Smooth muscle cell (in vitro differentiated cells): ENCODE measurements around the gene CPPED1. TPM values are rescaled to one million over a fixed set of nuclear protein-coding genes. Genes with fewer than 3 reads are reported as not detected.

Experiments used
- DNase-seq: peaks from one replicate; lab custom pipeline; 2025; ENCODE audit not compliant: unreplicated experiment; lab: John Stamatoyannopoulos, UW
- H2AFZ ChIP-seq: fragments of 200-600 bp; sonication (generic); 2 replicates; pipeline ENCODE4 v1.6.0; 2016; ENCODE audit warnings: antibody characterized with exemption, low read depth, mild to moderate bottlenecking
- H3F3A ChIP-seq: fragments of 200-600 bp; sonication (generic); 2 replicates; pipeline ENCODE4 v1.6.0; 2017; ENCODE audit warnings: antibody characterized with exemption, low read depth
- H3K27ac ChIP-seq: fragments of 200-600 bp; sonication (generic); 2 replicates; pipeline ENCODE4 v1.5.1; 2016; ENCODE audit warnings: low read depth, mild to moderate bottlenecking
- H3K27me3 ChIP-seq: fragments of 200-600 bp; sonication (generic); 2 replicates; pipeline ENCODE4 v1.6.1; 2016; ENCODE audit warnings: low read depth, mild to moderate bottlenecking
- H3K36me3 ChIP-seq: fragments of 200-600 bp; sonication (generic); 2 replicates; pipeline ENCODE4 v1.5.1; 2016; ENCODE audit warnings: low read depth
- H3K4me1 ChIP-seq: fragments of 200-600 bp; sonication (generic); 2 replicates; pipeline ENCODE4 v1.5.1; 2016; ENCODE audit warnings: low read depth
- H3K4me2 ChIP-seq: fragments of 200-600 bp; sonication (generic); 2 replicates; pipeline ENCODE4 v1.6.0; 2016; ENCODE audit warnings: mild to moderate bottlenecking
- H3K4me3 ChIP-seq: fragments of 200-600 bp; sonication (generic); 2 replicates; pipeline ENCODE4 v1.5.1; 2016; ENCODE audit warnings: mild to moderate bottlenecking
- H3K79me2 ChIP-seq: fragments of 200-600 bp; sonication (generic); 2 replicates; pipeline ENCODE4 v1.6.0; 2016; ENCODE audit warnings: low read depth, mild to moderate bottlenecking
- H3K9ac ChIP-seq: fragments of 200-600 bp; sonication (generic); 2 replicates; pipeline ENCODE4 v1.6.0; 2016; ENCODE audit warnings: low read depth
- H3K9me3 ChIP-seq: fragments of 200-600 bp; sonication (generic); replicated peaks from 2 replicates; pipeline ENCODE4 v1.5.1; 2016; ENCODE audit warnings: low read depth
- H4K20me1 ChIP-seq: fragments of 200-600 bp; sonication (generic); 2 replicates; pipeline ENCODE4 v1.6.0; 2016; ENCODE audit warnings: low read depth
- CTCF ChIP-seq: fragments of 200-600 bp; sonication (generic); IDR thresholded peaks from 2 replicates; pipeline ENCODE4 v1.5.1; 2017; ENCODE audit warnings: borderline replicate concordance, mild to moderate bottlenecking, antibody characterized with exemption; ENCODE audit not compliant: insufficient read depth, poor library complexity, severe bottlenecking
- WGBS: methylation state at CpG from one replicate; pipeline ENCODE4 v1.1.7; 2016; ENCODE audit warnings: low lambda C conversion rate; 5-methylcytosine and 5-hydroxymethylcytosine counted together
- polyA plus RNA-seq: library from polyadenylated mRNA; unstranded; fragments of >200 nt; fragmentation: Nextera tagmentation; extraction: Ambion mirVana; gene quantifications from 2 replicates; pipeline ENCODE4 v1.2.1, GENCODE V29; 2016
- total RNA-seq: library from RNA; depleted of rRNA; stranded (reverse); fragments of >200 nt; gene quantifications from 2 replicates; pipeline ENCODE4 v1.2.3, GENCODE V29; 2014

Gene CPPED1
- total and polyA plus RNA-seq, 2 experiments from 2014 or later, result 17.2 to 20.9 TPM

GRCh38 chr16:12709807-12710206 is 93.9 kb downstream of the CPPED1 start:
- no peaks in the 10 kb centered on the region for H3K4me1 ChIP-seq
- H2AFZ ChIP-seq, result no peak overlapping the region
- no peak overlapping the region for H3K27ac ChIP-seq
- TF ChIP-seq CTCF, result no peak
- no peaks in the 10 kb centered on the region for H3K79me2 ChIP-seq
- no peaks in the 10 kb centered on the region for H3K36me3 ChIP-seq
- H3K9me3 ChIP-seq, result no peaks in the 10 kb centered on the region
- no peak overlapping the region for H3K4me2 ChIP-seq
- no peak overlapping the region for H3K4me3 ChIP-seq
- WGBS, result 100% methylated on average over 1 of the region's 1 CpG
- DNase-seq, result no peak
- H3K9ac ChIP-seq, result no peak overlapping the region
- H3K27me3 ChIP-seq, result no peaks in the 10 kb centered on the region
- H3F3A ChIP-seq, result no peaks in the 10 kb centered on the region
- no peaks in the 10 kb centered on the region for H4K20me1 ChIP-seq

GRCh38 chr16:12708266-12708665 is 95.4 kb downstream of the CPPED1 start:
- Histone ChIP-seq H3K9ac (no peak overlapping the region), H3K27me3 (no peaks in the 10 kb centered on the region), H3K4me1 (no peaks in the 10 kb centered on the region), H3F3A (no peaks in the 10 kb centered on the region), H3K79me2 (no peaks in the 10 kb centered on the region), H3K9me3 (no peaks in the 10 kb centered on the region), H3K27ac (peak overlapping the region; percentile 9), H3K4me2 (peak overlapping the region; percentile 25), H2AFZ (no peak overlapping the region), H4K20me1 (no peaks in the 10 kb centered on the region), H3K4me3 (no peak overlapping the region), H3K36me3 (no peaks in the 10 kb centered on the region)
- no peak for TF ChIP-seq CTCF
- 14% methylated on average over 3 of the region's 3 CpGs for WGBS
- no peak for DNase-seq

- no peaks in the 10 kb centered on the region for H4K20me1 ChIP-seq
- H3K79me2 ChIP-seq, result no peaks in the 10 kb centered on the region
- no peaks in the 10 kb centered on the region for H3K36me3 ChIP-seq
- H3K4me3 ChIP-seq, result no peak overlapping the region
- no peaks in the 10 kb centered on the region for H3F3A ChIP-seq
- H3K4me1 ChIP-seq, result no peaks in the 10 kb centered on the region
- no peak overlapping the region for H3K4me2 ChIP-seq
- H3K9ac ChIP-seq, result no peak overlapping the region
- no peak overlapping the region for H3K27ac ChIP-seq
- H2AFZ ChIP-seq, result no peak overlapping the region
- TF ChIP-seq CTCF, result no peak
- no peaks in the 10 kb centered on the region for H3K27me3 ChIP-seq
- WGBS, result 86% methylated on average over 6 of the region's 6 CpGs
- no peak for DNase-seq
- no peaks in the 10 kb centered on the region for H3K9me3 ChIP-seq
Observed at GRCh38 chr16:12706628-12707027, 97.1 kb downstream of the CPPED1 start.

GRCh38 chr16:12704492-12705111 is 99.1 kb downstream of the CPPED1 start:
- no peak overlapping the region for H3K27ac ChIP-seq
- no peaks in the 10 kb centered on the region for H4K20me1 ChIP-seq
- no peaks in the 10 kb centered on the region for H3K9me3 ChIP-seq
- no peaks in the 10 kb centered on the region for H3K27me3 ChIP-seq
- no peak for DNase-seq
- no peak overlapping the region for H3K4me3 ChIP-seq
- H3K4me2 ChIP-seq, result no peak overlapping the region
- no peaks in the 10 kb centered on the region for H3K79me2 ChIP-seq
- TF ChIP-seq CTCF, result no peak
- H2AFZ ChIP-seq, result no peak overlapping the region
- WGBS, result over 99% methylated on average over 31 of the region's 31 CpGs
- H3K36me3 ChIP-seq, result no peaks in the 10 kb centered on the region
- H3K4me1 ChIP-seq, result no peaks in the 10 kb centered on the region
- no peaks in the 10 kb centered on the region for H3F3A ChIP-seq
- no peak overlapping the region for H3K9ac ChIP-seq
